H9 (cell line): ENCODE measurements around the gene PCCB. TPM values are rescaled to one million over a fixed set of nuclear protein-coding genes. Genes with fewer than 3 reads are reported as not detected.

Source experiments
- DNase-seq: peaks from one replicate; pipeline ENCODE4 v3.0.0-alpha.2; 2017
- H2AFZ ChIP-seq: one replicate; pipeline ENCODE4 v1.6.1; 2013; ENCODE audit warnings: mild to moderate bottlenecking, low read length, control low read depth, moderate library complexity
- H2AK5ac ChIP-seq: 2 replicates; pipeline ENCODE4 v1.6.1; 2013; ENCODE audit warnings: low read length, control low read depth, mixed read lengths; ENCODE audit not compliant: insufficient read length
- H2BK120ac ChIP-seq: one replicate; pipeline ENCODE4 v1.6.1; 2013; ENCODE audit warnings: low read depth, mild to moderate bottlenecking, low read length, control low read depth, inconsistent platforms; ENCODE audit not compliant: poor library complexity, severe bottlenecking
- H2BK12ac ChIP-seq: 2 replicates; pipeline ENCODE4 v1.6.1; 2013; ENCODE audit warnings: low read length, control low read depth, mixed read lengths, low read depth; ENCODE audit not compliant: insufficient read length
- H2BK15ac ChIP-seq: 2 replicates; pipeline ENCODE4 v1.6.1; 2013; ENCODE audit warnings: low read depth, low read length, control low read depth
- H2BK20ac ChIP-seq: one replicate; pipeline ENCODE4 v1.6.1; 2013; ENCODE audit warnings: low read depth, mild to moderate bottlenecking, low read length, control low read depth, inconsistent platforms; ENCODE audit not compliant: poor library complexity, severe bottlenecking
- H2BK5ac ChIP-seq: 2 replicates; pipeline ENCODE4 v1.6.1; 2013; ENCODE audit warnings: low read length, control low read depth, mixed read lengths; ENCODE audit not compliant: insufficient read length
- H3K14ac ChIP-seq: 2 replicates; pipeline ENCODE4 v1.6.1; 2013; ENCODE audit warnings: low read length, control low read depth; ENCODE audit not compliant: insufficient read depth
- H3K18ac ChIP-seq: 2 replicates; pipeline ENCODE4 v1.6.1; 2013; ENCODE audit warnings: low read depth, mild to moderate bottlenecking, mixed read lengths, low read length, control low read depth; ENCODE audit not compliant: insufficient read length
- H3K23ac ChIP-seq: 2 replicates; pipeline ENCODE4 v1.6.1; 2013; ENCODE audit warnings: low read length, control low read depth, mixed read lengths, low read depth; ENCODE audit not compliant: insufficient read length
- H3K23me2 ChIP-seq: 2 replicates; pipeline ENCODE4 v1.6.1; 2013; ENCODE audit warnings: low read depth, mild to moderate bottlenecking, mixed read lengths, low read length, control low read depth; ENCODE audit not compliant: insufficient read length, poor library complexity, severe bottlenecking
- H3K27ac ChIP-seq: 2 replicates; pipeline ENCODE4 v1.5.1; 2013; ENCODE audit warnings: low read length, control low read depth, mixed read lengths, low read depth; ENCODE audit not compliant: insufficient read length
- H3K27me3 ChIP-seq: 2 replicates; pipeline ENCODE4 v1.6.1; 2013; ENCODE audit warnings: low read length, control low read depth, inconsistent platforms; ENCODE audit not compliant: insufficient read depth
- H3K4ac ChIP-seq: 2 replicates; pipeline ENCODE4 v1.6.1; 2013; ENCODE audit warnings: low read depth, mild to moderate bottlenecking, control low read depth, inconsistent platforms, low read length, moderate library complexity
- H3K4me1 ChIP-seq: 2 replicates; pipeline ENCODE4 v1.6.1; 2013; ENCODE audit warnings: low read length, control low read depth, inconsistent platforms; ENCODE audit not compliant: insufficient read depth
- H3K4me2 ChIP-seq: 2 replicates; pipeline ENCODE4 v1.6.1; 2013; ENCODE audit warnings: low read length, control low read depth, mixed read lengths; ENCODE audit not compliant: insufficient read length, insufficient read depth
- H3K56ac ChIP-seq: 2 replicates; pipeline ENCODE4 v1.6.1; 2013; ENCODE audit warnings: low read depth, mild to moderate bottlenecking, mixed read lengths, low read length, control low read depth; ENCODE audit not compliant: insufficient read length
- H3K79me1 ChIP-seq: 2 replicates; pipeline ENCODE4 v1.6.1; 2013; ENCODE audit warnings: low read depth, mild to moderate bottlenecking, moderate library complexity, low read length, control low read depth, inconsistent platforms; ENCODE audit not compliant: insufficient read depth, poor library complexity, severe bottlenecking
- H3K79me2 ChIP-seq: 2 replicates; pipeline ENCODE4 v1.6.1; 2013; ENCODE audit warnings: low read length, control low read depth, inconsistent platforms; ENCODE audit not compliant: insufficient read depth
- H3K9ac ChIP-seq: 2 replicates; pipeline ENCODE4 v1.6.1; 2013; ENCODE audit warnings: low read length, control low read depth, mixed read lengths; ENCODE audit not compliant: insufficient read length; ENCODE audit errors: extremely low read depth
- H3K9me3 ChIP-seq: one replicate; pipeline ENCODE4 v1.6.1; 2013; ENCODE audit warnings: low read depth, low read length, inconsistent platforms; ENCODE audit not compliant: control insufficient read depth
- H3T11ph ChIP-seq: one replicate; pipeline ENCODE4 v1.6.1; 2013; ENCODE audit warnings: mild to moderate bottlenecking, low read length, control low read depth, inconsistent platforms
- H4K20me1 ChIP-seq: one replicate; pipeline ENCODE4 v1.6.1; 2013; ENCODE audit not compliant: control insufficient read depth, insufficient read length, insufficient read depth
- H4K5ac ChIP-seq: 2 replicates; pipeline ENCODE4 v1.6.1; 2013; ENCODE audit warnings: low read depth, mild to moderate bottlenecking, mixed read lengths, low read length, control low read depth; ENCODE audit not compliant: insufficient read length
- H4K8ac ChIP-seq: replicated peaks from 2 replicates; pipeline ENCODE4 v1.6.1; 2013; ENCODE audit warnings: low read length, control low read depth, mixed read lengths, low read depth; ENCODE audit not compliant: insufficient read length
- H4K91ac ChIP-seq: 2 replicates; pipeline ENCODE4 v1.6.1; 2013; ENCODE audit warnings: low read depth, mild to moderate bottlenecking, moderate library complexity, mixed read lengths, low read length, control low read depth; ENCODE audit not compliant: insufficient read length
- H3K27ac Mint-ChIP-seq, 3 experiments: 2 replicates in 2 of 3; 3 replicates in 1 of 3; pipeline ENCODE4 v1.8.0; 2020 to 2021; ENCODE audit warnings: mixed read lengths in 3 of 3, mild to moderate bottlenecking in 1 of 3, moderate library complexity in 1 of 3
- H3K27me3 Mint-ChIP-seq: 2 replicates; pipeline ENCODE4 v1.8.0; 2021; ENCODE audit warnings: low read depth, mild to moderate bottlenecking, moderate library complexity, mixed read lengths
- H3K36me3 Mint-ChIP-seq, 3 experiments: 2 replicates in 2 of 3; 3 replicates in 1 of 3; pipeline ENCODE4 v1.8.0; 2020 to 2021; ENCODE audit warnings: low read depth in 3 of 3, mixed read lengths in 3 of 3; ENCODE audit not compliant: insufficient read depth in 1 of 3
- H3K4me1 Mint-ChIP-seq, 2 experiments: 2 replicates each; pipeline ENCODE4 v1.8.0; 2020; ENCODE audit warnings: mixed read lengths in 2 of 2
- H3K4me3 Mint-ChIP-seq, 2 experiments: 2 replicates in 1 of 2; 3 replicates in 1 of 2; pipeline ENCODE4 v1.8.0; 2020 to 2021; ENCODE audit warnings: mild to moderate bottlenecking in 2 of 2, mixed read lengths in 2 of 2, moderate library complexity in 1 of 2
- H3K9me3 Mint-ChIP-seq, 2 experiments: 2 replicates in 1 of 2; 3 replicates in 1 of 2; pipeline ENCODE4 v1.8.0; 2020; ENCODE audit warnings: mild to moderate bottlenecking in 2 of 2, mixed read lengths in 2 of 2, moderate library complexity in 1 of 2
- CTCF ChIP-seq: fragments of 200-600 bp; sonication (generic); conservative IDR thresholded peaks from 3 replicates; pipeline ENCODE4 v1.8.0; 2021; ENCODE audit warnings: antibody characterized with exemption, mild to moderate bottlenecking
- WGBS: extraction: QIAGEN DNeasy Blood & Tissue Kit; methylation state at CpG from one replicate; pipeline ENCODE4 v1.1.7; 2013; ENCODE audit warnings: missing lambda C conversion rate, low lambda C conversion rate, mixed read lengths; ENCODE audit not compliant: insufficient read length; ENCODE audit errors: extremely low coverage; 5-methylcytosine and 5-hydroxymethylcytosine counted together
- total RNA-seq: library from RNA; stranded (reverse); gene quantifications from 2 replicates; pipeline ENCODE4 v1.2.1, GENCODE V29; 2021

PCCB gene
- total RNA-seq, 1 experiment from 2014 or later, result 68.9 TPM

GRCh38 chr3:136332302-136332701, 82.2 kb downstream of the PCCB start:
- Histone ChIP-seq H3K18ac (no peak overlapping the region), H2AK5ac (no peak overlapping the region), H4K8ac (no peak overlapping the region), H3K27me3 (no peaks in the 10 kb centered on the region), H4K20me1 (no peaks in the 10 kb centered on the region), H3K14ac (no peak overlapping the region), H3K23ac (no peak overlapping the region), H3K23me2 (no peaks in the 10 kb centered on the region), H3K4me1 (no peaks in the 10 kb centered on the region), H3K9me3 (no peaks in the 10 kb centered on the region), H2BK120ac (no peak overlapping the region), H4K5ac (no peak overlapping the region), H3K27ac (no peak overlapping the region), H3K9ac (no peak overlapping the region), H3K4me2 (no peak overlapping the region), H3K56ac (no peak overlapping the region), H2BK12ac (no peak overlapping the region), H2AFZ (no peak overlapping the region), H3K79me2 (no peaks in the 10 kb centered on the region), H2BK15ac (no peak overlapping the region), H2BK5ac (no peak overlapping the region), H3T11ph (no peak overlapping the region), H4K91ac (no peak overlapping the region), H2BK20ac (no peak overlapping the region), H3K4ac (no peak overlapping the region), H3K79me1 (no peaks in the 10 kb centered on the region)
- Mint-ChIP-seq H3K27me3 (no peaks in the 10 kb centered on the region), H3K27ac (no peak overlapping the region), H3K9me3 (no peaks in the 10 kb centered on the region), H3K4me1 (no peaks in the 10 kb centered on the region), H3K4me3 (no peak overlapping the region), H3K36me3 (peaks cover 15 to 49% (median 42%) of the 10 kb centered on the region in 3 experiments)
- no CpG with 5 or more reads among the region's 1 CpG for WGBS
- TF ChIP-seq CTCF, result no peak
- no peak for DNase-seq
